ENCODE data around the gene LTBP4.

- TF ChIP-seq CTCF (IDR thresholded peaks at IDR 0.05; ENCODE audit: insufficient read depth, low read depth, low read length) (no peak), EZH2 (IDR thresholded peaks at IDR 0.05; ENCODE audit: insufficient read depth, low read length) (no peak)
Measured at GRCh38 chr19:40601134-40601974, at the start of gene LTBP4.

All from astrocyte (in vitro differentiated cells and primary cell).